ENCODE measurements around the gene AGPS. TPM values are rescaled to one million over a fixed set of nuclear protein-coding genes. Genes with fewer than 3 reads are reported as not detected.

The AGPS gene
- total and polyA plus RNA-seq, 2 experiments from 2014 or later, result 22.9 to 36.7 TPM

- Histone ChIP-seq H3K36me3 (ENCODE audit: low read depth) (no peaks in the 10 kb centered on the region; the same call in 1 of the 2 replicates), H3F3A (ENCODE audit: insufficient read depth) (no peaks in the 10 kb centered on the region), H3K9me2 (ENCODE audit: insufficient read depth) (no peaks in the 10 kb centered on the region), H3K27me3 (replicated peaks; ENCODE audit: insufficient read depth) (no peaks in the 10 kb centered on the region), H3K27ac (no peak overlapping the region), H3K9me3 (ENCODE audit: low read depth) (no peaks in the 10 kb centered on the region), H2AFZ (no peak overlapping the region), H3K79me2 (ENCODE audit: insufficient read depth) (no peaks in the 10 kb centered on the region), H3K4me3 (no peak overlapping the region), H3K9ac (no peak overlapping the region), H4K20me1 (ENCODE audit: insufficient read depth) (no peaks in the 10 kb centered on the region), H3K4me2 (ENCODE audit: unreplicated experiment) (no peak overlapping the region), H3K4me1 (ENCODE audit: insufficient read depth) (no peaks in the 10 kb centered on the region)
- in situ Hi-C loops (cut with MboI), result no loop called here
- DNase-seq, result no peak
- no peak for TF ChIP-seq EZH2 (IDR thresholded peaks at IDR 0.05; ENCODE audit: insufficient read depth, poor library complexity, severe bottlenecking)
- no peak for TF ChIP-seq EZH2phosphoT487 (IDR thresholded peaks at IDR 0.05; ENCODE audit: insufficient read depth, low read depth)
Observed at GRCh38 chr2:177528351-177528933, 135.9 kb downstream of the AGPS start.

DNA sequence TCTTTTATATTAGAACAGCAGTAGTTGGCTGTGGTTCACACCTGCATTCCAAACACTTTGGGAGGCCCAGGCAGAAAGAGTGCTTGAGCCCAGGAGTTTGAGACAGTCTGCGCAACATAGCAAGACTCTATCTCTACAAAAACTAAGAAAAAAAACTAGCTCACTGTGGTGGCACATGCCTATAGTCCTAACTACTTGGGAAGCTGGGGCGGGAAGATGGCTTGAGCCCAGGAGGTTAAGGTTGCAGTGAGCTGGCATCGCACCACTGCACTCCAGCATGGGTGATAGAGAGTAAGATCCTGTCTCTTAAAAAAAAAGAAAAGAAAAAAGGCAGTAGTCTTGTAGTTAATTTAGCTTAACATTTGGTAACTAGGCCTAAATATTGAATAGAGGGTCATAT, 136.6 kb downstream of the AGPS start:
- Histone ChIP-seq H3K4me2 (ENCODE audit: unreplicated experiment) (no peak overlapping the region), H3K9me3 (ENCODE audit: low read depth) (no peaks in the 10 kb centered on the region), H3K4me3 (no peak overlapping the region), H3K27ac (no peak overlapping the region), H3K27me3 (replicated peaks; ENCODE audit: insufficient read depth) (no peaks in the 10 kb centered on the region), H3K36me3 (ENCODE audit: low read depth) (no peaks in the 10 kb centered on the region; the same call in 1 of the 2 replicates), H3K4me1 (ENCODE audit: insufficient read depth) (no peaks in the 10 kb centered on the region), H3K9ac (no peak overlapping the region), H3K9me2 (ENCODE audit: insufficient read depth) (no peaks in the 10 kb centered on the region), H4K20me1 (ENCODE audit: insufficient read depth) (no peaks in the 10 kb centered on the region), H3K79me2 (ENCODE audit: insufficient read depth) (no peaks in the 10 kb centered on the region), H2AFZ (no peak overlapping the region), H3F3A (ENCODE audit: insufficient read depth) (no peaks in the 10 kb centered on the region)
- 98 to 100% methylated on average over 3 of the region's 3 CpGs for WGBS, 2 experiments (ENCODE audit: low coverage in 1 of 2, low lambda C conversion rate in 2 of 2, missing lambda C conversion rate in 2 of 2)
- in situ Hi-C loops (cut with MboI), result no loop called here
- no peak for TF ChIP-seq EZH2 (IDR thresholded peaks at IDR 0.05; ENCODE audit: insufficient read depth, poor library complexity, severe bottlenecking)
- no peak for TF ChIP-seq EZH2phosphoT487 (IDR thresholded peaks at IDR 0.05; ENCODE audit: insufficient read depth, low read depth)
- no peak for DNase-seq

- Histone ChIP-seq H4K20me1 (ENCODE audit: insufficient read depth) (no peaks in the 10 kb centered on the region), H3K4me3 (no peak overlapping the region), H3K79me2 (ENCODE audit: insufficient read depth) (no peaks in the 10 kb centered on the region), H3K9ac (no peak overlapping the region), H3K9me3 (ENCODE audit: low read depth) (no peaks in the 10 kb centered on the region), H3K9me2 (ENCODE audit: insufficient read depth) (no peaks in the 10 kb centered on the region), H3K4me1 (ENCODE audit: insufficient read depth) (no peaks in the 10 kb centered on the region), H2AFZ (no peak overlapping the region), H3K27me3 (replicated peaks; ENCODE audit: insufficient read depth) (no peaks in the 10 kb centered on the region), H3F3A (ENCODE audit: insufficient read depth) (no peaks in the 10 kb centered on the region), H3K4me2 (ENCODE audit: unreplicated experiment) (no peak overlapping the region), H3K27ac (no peak overlapping the region), H3K36me3 (ENCODE audit: low read depth) (no peaks in the 10 kb centered on the region; the same call in 1 of the 2 replicates)
- no peak for DNase-seq
- TF ChIP-seq EZH2phosphoT487 (IDR thresholded peaks at IDR 0.05; ENCODE audit: insufficient read depth, low read depth) (no peak), EZH2 (IDR thresholded peaks at IDR 0.05; ENCODE audit: insufficient read depth, poor library complexity, severe bottlenecking) (no peak)
- in situ Hi-C loops (cut with MboI), result no loop called here
Observed at GRCh38 chr2:177530561-177530960, 138.0 kb downstream of the AGPS start.

DNA sequence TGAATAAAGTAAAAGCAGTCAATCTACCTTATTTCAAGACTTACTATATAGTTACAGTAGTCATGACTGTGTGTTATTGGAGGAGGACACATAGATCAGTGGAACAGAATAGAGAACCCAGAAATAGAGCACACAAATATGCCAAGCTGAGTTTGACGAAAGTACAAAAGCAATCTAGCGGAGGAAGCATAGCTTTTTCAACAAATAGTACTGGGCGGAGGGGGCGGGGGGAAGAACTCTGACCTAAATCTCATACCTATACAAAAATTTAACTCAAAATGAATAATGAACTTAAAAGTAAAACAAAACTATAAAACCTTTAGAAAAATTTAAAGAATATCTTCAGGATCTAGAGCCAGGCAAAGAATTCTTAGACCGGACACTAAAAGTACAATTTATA, 139.1 kb downstream of the AGPS start:
- no peak overlapping the region for H3K4me2 ChIP-seq (ENCODE audit: unreplicated experiment)
- H3K9me3 ChIP-seq (ENCODE audit: low read depth), result no peaks in the 10 kb centered on the region
- no peaks in the 10 kb centered on the region for H3K9me2 ChIP-seq (ENCODE audit: insufficient read depth)
- no peaks in the 10 kb centered on the region for H3K27me3 ChIP-seq (replicated peaks; ENCODE audit: insufficient read depth)
- no peak overlapping the region for H3K27ac ChIP-seq
- H3K9ac ChIP-seq, result no peak overlapping the region
- no peak overlapping the region for H3K4me3 ChIP-seq
- in situ Hi-C loops (cut with MboI), result no loop called here
- no peak for DNase-seq
- H3K36me3 ChIP-seq (ENCODE audit: low read depth), result no peaks in the 10 kb centered on the region; the same call in 1 of the 2 replicates
- H3K4me1 ChIP-seq (ENCODE audit: insufficient read depth), result no peaks in the 10 kb centered on the region
- H3K79me2 ChIP-seq (ENCODE audit: insufficient read depth), result no peaks in the 10 kb centered on the region
- no peaks in the 10 kb centered on the region for H4K20me1 ChIP-seq (ENCODE audit: insufficient read depth)
- no peak overlapping the region for H2AFZ ChIP-seq
- 97 to 98% methylated on average over 5 of the region's 5 CpGs for WGBS, 2 experiments (ENCODE audit: low coverage in 1 of 2, low lambda C conversion rate in 2 of 2, missing lambda C conversion rate in 2 of 2)
- H3F3A ChIP-seq (ENCODE audit: insufficient read depth), result no peaks in the 10 kb centered on the region
- TF ChIP-seq EZH2 (IDR thresholded peaks at IDR 0.05; ENCODE audit: insufficient read depth, poor library complexity, severe bottlenecking) (no peak), EZH2phosphoT487 (IDR thresholded peaks at IDR 0.05; ENCODE audit: insufficient read depth, low read depth) (no peak)

DNA sequence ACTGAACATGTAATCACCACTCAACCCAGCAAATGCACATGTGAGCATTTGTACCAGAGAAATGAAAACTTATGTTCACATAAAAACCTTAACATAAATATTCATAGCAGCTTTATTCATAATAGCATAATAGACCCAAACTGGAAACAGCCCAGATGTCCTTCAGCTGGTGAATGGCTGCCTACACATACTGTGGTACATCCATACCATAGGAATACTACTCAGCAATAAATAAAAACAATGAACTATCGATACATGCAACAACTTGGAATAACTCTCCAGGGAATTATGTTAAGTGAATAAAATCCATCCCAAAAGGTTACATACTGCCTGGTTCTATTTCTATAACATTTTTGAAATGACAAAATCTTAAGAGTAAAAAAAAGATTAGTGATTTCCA, 140.0 kb downstream of the AGPS start:
- DNase-seq, result no peak
- in situ Hi-C loops (cut with MboI), result no loop called here

More for the DNA sequence above, 140.0 kb downstream of the AGPS start:
- no peak overlapping the region for H3K9ac ChIP-seq
- no peaks in the 10 kb centered on the region for H3K9me2 ChIP-seq (ENCODE audit: insufficient read depth)
- no peaks in the 10 kb centered on the region for H3K36me3 ChIP-seq (ENCODE audit: low read depth)
- H3K27ac ChIP-seq, result no peak overlapping the region
- WGBS, 2 experiments (ENCODE audit: low coverage in 1 of 2, low lambda C conversion rate in 2 of 2, missing lambda C conversion rate in 2 of 2), result 100% methylated on average over 1 of the region's 1 CpG
- H3K4me1 ChIP-seq (ENCODE audit: insufficient read depth), result no peaks in the 10 kb centered on the region
- H3K4me3 ChIP-seq, result no peak overlapping the region
- H2AFZ ChIP-seq, result no peak overlapping the region
- no peaks in the 10 kb centered on the region for H3K27me3 ChIP-seq (replicated peaks; ENCODE audit: insufficient read depth)
- H3F3A ChIP-seq (ENCODE audit: insufficient read depth), result no peaks in the 10 kb centered on the region
- no peak overlapping the region for H3K4me2 ChIP-seq (ENCODE audit: unreplicated experiment)
- TF ChIP-seq EZH2 (IDR thresholded peaks at IDR 0.05; ENCODE audit: insufficient read depth, poor library complexity, severe bottlenecking), result no peak
- TF ChIP-seq EZH2phosphoT487 (IDR thresholded peaks at IDR 0.05; ENCODE audit: insufficient read depth, low read depth), result no peak
- no peaks in the 10 kb centered on the region for H3K9me3 ChIP-seq (ENCODE audit: low read depth)
- H4K20me1 ChIP-seq (ENCODE audit: insufficient read depth), result no peaks in the 10 kb centered on the region
- no peaks in the 10 kb centered on the region for H3K79me2 ChIP-seq (ENCODE audit: insufficient read depth)

All from GM23248 (cell line).